ENCODE data around the gene TRABD. TPM values are rescaled to one million over a fixed set of nuclear protein-coding genes. Genes with fewer than 3 reads are reported as not detected.

Gene TRABD
- polyA plus RNA-seq, 1 of the 3 experiments (the other 2 are of a cell fraction) = 50.6 TPM

DNA sequence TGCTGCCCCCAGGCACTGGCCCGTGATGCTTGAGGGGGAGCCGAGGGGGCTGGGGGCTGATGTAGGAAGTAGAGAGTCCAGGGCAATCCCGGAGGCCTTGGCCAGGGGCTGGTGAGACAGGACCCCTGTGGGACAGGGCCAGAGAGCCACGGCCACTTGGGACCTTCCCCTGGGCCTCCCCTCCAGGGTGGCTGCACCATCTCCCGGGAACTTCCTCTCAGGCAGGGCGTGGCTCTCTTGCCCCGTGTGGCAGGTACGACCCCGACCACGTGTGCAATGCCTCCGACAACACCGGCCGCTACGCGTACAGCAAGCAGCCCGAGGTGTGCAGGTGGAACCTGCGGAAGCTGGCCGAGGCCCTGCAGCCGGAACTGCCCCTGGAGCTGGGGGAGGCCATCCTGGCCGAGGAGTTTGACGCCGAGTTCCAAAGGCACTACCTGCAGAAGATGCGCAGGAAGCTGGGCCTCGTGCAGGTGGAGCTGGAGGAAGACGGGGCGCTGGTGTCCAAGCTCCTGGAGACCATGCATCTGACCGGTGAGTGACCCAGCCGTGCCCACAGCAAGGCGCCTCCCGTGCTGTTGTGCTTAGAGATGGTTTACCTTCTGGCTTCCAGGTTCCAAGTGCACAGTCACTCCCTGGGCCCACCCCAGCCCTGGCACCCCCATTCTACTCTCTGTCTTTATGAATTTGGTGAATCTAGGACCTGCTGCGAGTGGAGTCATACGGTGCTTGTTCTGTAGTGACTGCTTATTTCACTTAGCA lies 24.8 kb downstream of the TRABD start:
- POLR2A ChIA-PET = no interaction called here
- no peak overlapping the region for H3K4me3 ChIP-seq (ENCODE audit: low read depth in 2 of 2, low read length in 1 of 2)
- no peak overlapping the region for H3K27ac ChIP-seq (ENCODE audit: low read depth in 2 of 2, low read length in 1 of 2)
- H3K9ac ChIP-seq = no peak overlapping the region
- peaks cover 32% of the 10 kb centered on the region for H3K79me2 ChIP-seq (ENCODE audit: insufficient read depth)
- peaks cover 14% of the 10 kb centered on the region for H3F3A ChIP-seq (replicated peaks; ENCODE audit: insufficient read depth)
- H3K4me1 ChIP-seq (ENCODE audit: control insufficient read depth in 1 of 2, insufficient read depth in 2 of 2, low read depth in 1 of 2, low read length in 1 of 2) = peaks cover 0 to 9% of the 10 kb centered on the region in 2 experiments; a peak in 1 of 4 replicates
- H3K4me2 ChIP-seq = no peak overlapping the region
- DNase-seq = no peak
- peaks cover 41 to 47% of the 10 kb centered on the region in 2 experiments for H3K36me3 ChIP-seq (replicated peaks in 1 of 2; ENCODE audit: control insufficient read depth in 1 of 2, insufficient read depth in 2 of 2, low read length in 1 of 2)
- no peak overlapping the region for H2AFZ ChIP-seq (ENCODE audit: low read depth)
- CTCF ChIA-PET = interaction anchor here (1.0 to 1.9 kb wide), 7 partner anchors 8 to 131 kb away, joined by 3 to 16 read pairs (median 5); no protein-coding TSS in a partner anchor
- WGBS (ENCODE audit: low lambda C conversion rate) = 95% methylated on average over 2 of the region's 32 CpGs
- no peaks in the 10 kb centered on the region for H3K9me3 ChIP-seq
- no peak for TF ChIP-seq MXI1 (IDR thresholded peaks at IDR 0.05; ENCODE audit: low read depth, low read length)
- TF ChIP-seq, protein P1, sequence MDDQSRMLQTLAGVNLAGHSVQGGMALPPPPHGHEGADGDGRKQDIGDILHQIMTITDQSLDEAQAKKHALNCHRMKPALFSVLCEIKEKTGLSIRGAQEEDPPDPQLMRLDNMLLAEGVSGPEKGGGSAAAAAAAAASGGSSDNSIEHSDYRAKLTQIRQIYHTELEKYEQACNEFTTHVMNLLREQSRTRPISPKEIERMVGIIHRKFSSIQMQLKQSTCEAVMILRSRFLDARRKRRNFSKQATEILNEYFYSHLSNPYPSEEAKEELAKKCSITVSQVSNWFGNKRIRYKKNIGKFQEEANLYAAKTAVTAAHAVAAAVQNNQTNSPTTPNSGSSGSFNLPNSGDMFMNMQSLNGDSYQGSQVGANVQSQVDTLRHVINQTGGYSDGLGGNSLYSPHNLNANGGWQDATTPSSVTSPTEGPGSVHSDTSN (IDR thresholded peaks at IDR 0.05) = no peak
- TF ChIP-seq SIN3A (IDR thresholded peaks at IDR 0.05; ENCODE audit: borderline replicate concordance, low read depth, low read length) = no peak
- no peaks in the 10 kb centered on the region for H3K9me2 ChIP-seq
- H3K27me3 ChIP-seq (ENCODE audit: insufficient read depth) = no peaks in the 10 kb centered on the region
- H4K20me1 ChIP-seq (ENCODE audit: insufficient read depth) = 0 out of 2 replicates have a peak, but pooled peaks cover 16% of the 10 kb centered on the region

DNA sequence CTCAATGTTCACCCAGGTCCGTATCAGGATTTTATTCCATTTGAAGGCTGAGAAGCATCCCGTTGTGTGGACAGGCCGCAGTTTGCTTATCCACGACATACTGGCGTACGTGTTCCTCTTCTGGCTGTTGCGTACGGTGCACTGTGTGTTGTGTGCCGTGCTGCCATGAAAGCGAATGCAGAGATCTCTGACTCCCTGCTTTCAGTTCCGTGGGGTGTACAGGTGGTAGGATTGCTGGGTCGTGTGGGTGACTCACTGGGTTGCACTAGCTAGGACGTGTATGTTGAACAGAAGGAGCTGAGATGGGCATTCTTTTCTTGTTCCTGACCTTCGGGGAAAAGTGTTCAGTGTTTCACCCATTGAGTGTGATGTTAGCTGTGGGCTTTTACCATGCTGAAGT lies 25.4 kb downstream of the TRABD start:
- no peaks in the 10 kb centered on the region for H3K9me2 ChIP-seq
- TF ChIP-seq FOSL2 (IDR thresholded peaks at IDR 0.05; ENCODE audit: borderline replicate concordance, low read depth) = no peak
- no peak for TF ChIP-seq GATA2 (CRISPR knock-in tag; IDR thresholded peaks at IDR 0.05)
- TF ChIP-seq RFX5 (IDR thresholded peaks at IDR 0.05; ENCODE audit: low read length) = no peak
- TF ChIP-seq JUND (IDR thresholded peaks at IDR 0.05) = no peak
- no peak for TF ChIP-seq TEAD4 (IDR thresholded peaks at IDR 0.05; ENCODE audit: borderline replicate concordance, insufficient read depth)
- no peak for TF ChIP-seq NRF1 (IDR thresholded peaks at IDR 0.05; ENCODE audit: low read depth, low read length)
- TF ChIP-seq RXRA (IDR thresholded peaks at IDR 0.05; ENCODE audit: borderline replicate concordance, low read depth) = no peak
- no peak for TF ChIP-seq RAD21 (IDR thresholded peaks at IDR 0.05; ENCODE audit: low read length)
- no peak for TF ChIP-seq TAF1 (IDR thresholded peaks at IDR 0.05; ENCODE audit: borderline replicate concordance, low read depth, low read length)
- TF ChIP-seq, protein P2, sequence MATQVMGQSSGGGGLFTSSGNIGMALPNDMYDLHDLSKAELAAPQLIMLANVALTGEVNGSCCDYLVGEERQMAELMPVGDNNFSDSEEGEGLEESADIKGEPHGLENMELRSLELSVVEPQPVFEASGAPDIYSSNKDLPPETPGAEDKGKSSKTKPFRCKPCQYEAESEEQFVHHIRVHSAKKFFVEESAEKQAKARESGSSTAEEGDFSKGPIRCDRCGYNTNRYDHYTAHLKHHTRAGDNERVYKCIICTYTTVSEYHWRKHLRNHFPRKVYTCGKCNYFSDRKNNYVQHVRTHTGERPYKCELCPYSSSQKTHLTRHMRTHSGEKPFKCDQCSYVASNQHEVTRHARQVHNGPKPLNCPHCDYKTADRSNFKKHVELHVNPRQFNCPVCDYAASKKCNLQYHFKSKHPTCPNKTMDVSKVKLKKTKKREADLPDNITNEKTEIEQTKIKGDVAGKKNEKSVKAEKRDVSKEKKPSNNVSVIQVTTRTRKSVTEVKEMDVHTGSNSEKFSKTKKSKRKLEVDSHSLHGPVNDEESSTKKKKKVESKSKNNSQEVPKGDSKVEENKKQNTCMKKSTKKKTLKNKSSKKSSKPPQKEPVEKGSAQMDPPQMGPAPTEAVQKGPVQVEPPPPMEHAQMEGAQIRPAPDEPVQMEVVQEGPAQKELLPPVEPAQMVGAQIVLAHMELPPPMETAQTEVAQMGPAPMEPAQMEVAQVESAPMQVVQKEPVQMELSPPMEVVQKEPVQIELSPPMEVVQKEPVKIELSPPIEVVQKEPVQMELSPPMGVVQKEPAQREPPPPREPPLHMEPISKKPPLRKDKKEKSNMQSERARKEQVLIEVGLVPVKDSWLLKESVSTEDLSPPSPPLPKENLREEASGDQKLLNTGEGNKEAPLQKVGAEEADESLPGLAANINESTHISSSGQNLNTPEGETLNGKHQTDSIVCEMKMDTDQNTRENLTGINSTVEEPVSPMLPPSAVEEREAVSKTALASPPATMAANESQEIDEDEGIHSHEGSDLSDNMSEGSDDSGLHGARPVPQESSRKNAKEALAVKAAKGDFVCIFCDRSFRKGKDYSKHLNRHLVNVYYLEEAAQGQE (IDR thresholded peaks at IDR 0.05; ENCODE audit: low read depth, low read length) = no peak
- TF ChIP-seq MEF2A (IDR thresholded peaks at IDR 0.05; ENCODE audit: borderline replicate concordance, low read depth) = no peak
- TF ChIP-seq GABPA (IDR thresholded peaks at IDR 0.05; ENCODE audit: low read depth) = no peak
- TF ChIP-seq, protein P1 (IDR thresholded peaks at IDR 0.05) = no peak
- no peak for TF ChIP-seq FOXJ3 (CRISPR knock-in tag; IDR thresholded peaks at IDR 0.05)
- no peak for TF ChIP-seq RCOR1 (IDR thresholded peaks at IDR 0.05; ENCODE audit: low read length)
- no peak for TF ChIP-seq ELF1 (IDR thresholded peaks at IDR 0.05)
- TF ChIP-seq, protein P3, sequence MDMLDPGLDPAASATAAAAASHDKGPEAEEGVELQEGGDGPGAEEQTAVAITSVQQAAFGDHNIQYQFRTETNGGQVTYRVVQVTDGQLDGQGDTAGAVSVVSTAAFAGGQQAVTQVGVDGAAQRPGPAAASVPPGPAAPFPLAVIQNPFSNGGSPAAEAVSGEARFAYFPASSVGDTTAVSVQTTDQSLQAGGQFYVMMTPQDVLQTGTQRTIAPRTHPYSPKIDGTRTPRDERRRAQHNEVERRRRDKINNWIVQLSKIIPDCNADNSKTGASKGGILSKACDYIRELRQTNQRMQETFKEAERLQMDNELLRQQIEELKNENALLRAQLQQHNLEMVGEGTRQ (IDR thresholded peaks at IDR 0.05; ENCODE audit: borderline replicate concordance, low read depth, low read length) = no peak
- TF ChIP-seq MXI1 (IDR thresholded peaks at IDR 0.05; ENCODE audit: low read depth, low read length) = no peak
- TF ChIP-seq YY1 (IDR thresholded peaks at IDR 0.05; ENCODE audit: low read depth) = no peak
- H3K9ac ChIP-seq = no peak overlapping the region
- no peak overlapping the region for H3K27ac ChIP-seq (ENCODE audit: low read depth in 2 of 2, low read length in 1 of 2)
- ChIA-PET POLR2A (no interaction called here), CTCF (interaction anchor here (1.0 to 1.9 kb wide), 7 partner anchors 9 to 131 kb away, joined by 3 to 16 read pairs (median 5); no protein-coding TSS in a partner anchor)
- no peak for DNase-seq
- WGBS (ENCODE audit: low lambda C conversion rate) = 92% methylated on average over 14 of the region's 14 CpGs
- peaks cover 0 to 15% of the 10 kb centered on the region in 2 experiments; a peak in 1 of 4 replicates for H3K4me1 ChIP-seq (ENCODE audit: control insufficient read depth in 1 of 2, insufficient read depth in 2 of 2, low read depth in 1 of 2, low read length in 1 of 2)
- no peak overlapping the region for H2AFZ ChIP-seq (ENCODE audit: low read depth)
- peaks cover 32% of the 10 kb centered on the region for H3K79me2 ChIP-seq (ENCODE audit: insufficient read depth)
- H3F3A ChIP-seq (replicated peaks; ENCODE audit: insufficient read depth) = peaks cover 14% of the 10 kb centered on the region
- H3K27me3 ChIP-seq (ENCODE audit: insufficient read depth) = no peaks in the 10 kb centered on the region
- no peaks in the 10 kb centered on the region for H3K9me3 ChIP-seq
- peaks cover 17% of the 10 kb centered on the region; the same call in 1 of the 2 replicates for H4K20me1 ChIP-seq (ENCODE audit: insufficient read depth)
- H3K4me2 ChIP-seq = no peak overlapping the region
- H3K4me3 ChIP-seq (ENCODE audit: low read depth in 2 of 2, low read length in 1 of 2) = no peak overlapping the region
- peaks cover 41 to 49% of the 10 kb centered on the region in 2 experiments for H3K36me3 ChIP-seq (replicated peaks in 1 of 2; ENCODE audit: control insufficient read depth in 1 of 2, insufficient read depth in 2 of 2, low read length in 1 of 2)

Data from SK-N-SH (cell line).